NCI-H748 treated with DMSO at 0.1 percent for 48 hours (cell line): ENCODE results near the gene NECTIN1.

Source experiments
- DNase-seq: peaks from one replicate; lab custom pipeline; 2025; lab: John Stamatoyannopoulos, UW

NECTIN1 gene

GRCh38 chr11:119671051-119671450 lies 57.9 kb downstream of the NECTIN1 start:
- DNase-seq, result no peak

DNA sequence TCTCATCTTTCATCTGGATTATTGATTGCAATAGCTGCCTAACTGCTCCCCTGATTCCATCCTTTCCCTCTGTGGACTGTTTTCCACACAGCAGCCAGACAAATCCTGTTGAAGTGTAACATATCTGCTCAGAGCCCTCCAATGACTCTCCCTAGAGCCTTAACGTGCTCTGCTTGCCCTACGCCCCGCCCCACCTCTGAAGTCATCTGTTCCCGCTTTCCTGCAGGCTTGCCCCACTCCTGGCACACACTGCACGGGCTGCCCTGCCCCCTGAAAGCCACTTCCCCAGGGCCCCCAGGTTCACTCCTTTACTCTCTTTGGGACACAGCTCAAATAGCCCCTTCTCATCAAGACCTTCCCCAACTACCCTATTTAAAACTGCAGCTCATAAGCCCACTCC lies 59.5 kb downstream of the NECTIN1 start:
- DNase-seq, result no peak

DNA sequence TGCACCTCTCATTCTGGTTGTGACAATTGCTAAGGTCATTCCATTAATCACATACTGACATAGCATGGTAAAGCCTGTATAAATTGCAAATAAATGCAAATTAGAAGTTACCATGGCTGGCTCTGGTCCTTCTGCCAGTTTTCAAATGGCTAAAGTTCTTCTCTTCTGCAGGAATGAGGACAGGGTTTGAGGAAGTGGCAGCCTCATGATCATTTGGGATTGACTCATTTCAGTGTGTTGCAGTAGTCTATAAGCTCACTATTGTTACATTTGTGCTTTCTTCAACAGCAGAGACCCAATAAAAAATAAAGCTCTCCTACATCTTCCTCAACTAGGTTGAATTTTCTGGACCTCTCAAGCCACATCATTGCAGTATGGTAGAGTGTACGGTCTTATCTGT lies 60.3 kb downstream of the NECTIN1 start:
- DNase-seq, result no peak

- peak; percentile 10 for DNase-seq
These were observed 62.4 kb downstream of the NECTIN1 start for GRCh38 chr11:119666463-119667131.

- no peak for DNase-seq
These were observed 62.9 kb downstream of the NECTIN1 start for GRCh38 chr11:119666061-119666460.

GRCh38 chr11:119664701-119665420 lies 64.1 kb downstream of the NECTIN1 start:
- no peak for DNase-seq

GRCh38 chr11:119664063-119664572 lies 64.9 kb downstream of the NECTIN1 start:
- no peak for DNase-seq

GRCh38 chr11:119663279-119663678 lies 65.7 kb downstream of the NECTIN1 start:
- DNase-seq, result no peak

DNA sequence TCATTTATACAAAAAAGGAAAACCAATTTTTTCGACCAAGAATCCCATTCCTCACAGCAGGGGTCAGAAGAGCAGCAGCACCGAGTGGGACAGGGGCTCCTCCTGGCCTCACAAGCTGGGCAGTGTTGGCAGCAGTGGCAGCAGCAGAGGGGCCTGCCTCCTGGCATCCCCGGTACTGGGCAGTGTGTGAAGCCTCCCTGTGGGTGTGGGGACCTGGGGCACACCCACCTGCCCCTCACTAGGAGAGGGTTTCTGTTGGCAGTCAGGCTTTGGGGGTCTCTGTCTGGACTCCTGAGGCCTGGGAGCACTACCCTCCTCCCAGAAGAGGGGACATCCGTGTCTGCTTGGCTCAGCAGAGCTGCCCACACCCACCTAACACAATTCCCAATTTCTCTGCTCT lies 67.8 kb downstream of the NECTIN1 start:
- no peak for DNase-seq

DNA sequence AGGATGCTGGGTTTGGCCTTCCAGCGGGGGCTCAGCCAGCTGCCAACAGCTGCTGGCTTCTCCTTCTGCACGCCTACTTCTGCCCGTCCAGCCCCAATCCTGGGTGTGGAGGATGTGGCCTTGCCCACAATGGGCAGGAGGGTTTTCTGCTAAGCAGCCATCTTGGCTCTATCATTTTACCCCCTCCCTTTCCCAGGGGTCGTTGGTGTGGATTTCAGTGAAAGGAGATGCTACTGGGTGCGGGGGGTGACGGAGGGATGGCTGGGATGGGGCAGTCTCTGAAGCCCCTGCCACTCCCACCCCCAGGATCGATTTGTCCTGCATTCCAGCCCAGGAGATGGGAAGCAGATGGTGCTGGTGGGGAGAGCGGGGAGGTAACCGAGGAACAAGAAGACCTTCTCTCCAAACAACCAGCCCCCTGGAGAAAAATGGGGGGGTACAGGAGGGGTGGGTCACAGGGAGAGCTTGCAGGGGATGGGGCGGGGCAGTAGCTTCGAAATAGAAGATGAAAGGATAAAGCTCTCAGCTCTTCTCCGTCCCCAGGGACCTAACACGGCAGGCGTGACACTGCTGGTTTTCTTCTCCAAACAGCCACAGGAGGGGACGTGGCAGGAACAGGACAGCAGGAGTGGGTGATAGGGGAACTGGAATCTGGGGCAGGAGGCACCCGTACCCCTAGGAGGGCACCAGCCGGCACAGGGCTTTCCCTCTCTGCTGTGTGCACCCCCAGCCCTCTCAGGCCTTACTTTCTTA lies 68.9 kb downstream of the NECTIN1 start:
- DNase-seq, result no peak

DNA sequence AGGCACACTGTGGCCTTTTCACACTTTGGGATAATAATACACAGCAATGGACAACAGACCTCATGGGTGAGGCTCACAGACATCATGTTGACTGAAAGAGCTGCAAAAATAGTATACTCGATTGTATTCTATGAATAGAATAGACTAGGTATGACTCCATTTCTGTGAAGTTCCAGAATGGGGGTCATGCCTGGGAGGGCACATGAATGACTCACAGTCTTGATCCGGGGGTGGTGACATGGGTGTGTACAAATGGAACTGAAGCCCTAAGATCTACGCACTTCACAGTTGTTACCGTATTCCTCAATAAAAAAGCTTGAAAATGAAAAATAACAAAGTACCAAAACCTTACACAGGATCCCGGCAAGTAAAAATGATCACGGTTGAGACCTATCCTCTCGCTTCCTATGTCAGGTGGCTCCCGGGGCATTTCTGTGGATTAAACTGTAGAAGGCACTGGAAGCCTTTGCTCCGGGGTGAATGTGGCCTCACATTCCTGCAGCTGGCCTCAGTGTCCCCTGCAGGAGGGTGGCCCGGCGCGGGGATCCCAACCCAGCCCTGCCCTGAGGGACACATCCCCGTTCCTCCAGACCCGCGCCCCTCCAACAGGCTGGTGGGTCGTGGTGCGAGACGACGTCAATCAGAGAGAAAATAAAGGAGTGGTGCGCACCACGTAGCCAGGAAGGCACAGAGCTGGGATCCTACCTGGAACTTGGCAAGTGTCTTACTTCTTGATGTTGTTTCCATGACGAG lies 75.9 kb downstream of the NECTIN1 start:
- no peak for DNase-seq

DNA sequence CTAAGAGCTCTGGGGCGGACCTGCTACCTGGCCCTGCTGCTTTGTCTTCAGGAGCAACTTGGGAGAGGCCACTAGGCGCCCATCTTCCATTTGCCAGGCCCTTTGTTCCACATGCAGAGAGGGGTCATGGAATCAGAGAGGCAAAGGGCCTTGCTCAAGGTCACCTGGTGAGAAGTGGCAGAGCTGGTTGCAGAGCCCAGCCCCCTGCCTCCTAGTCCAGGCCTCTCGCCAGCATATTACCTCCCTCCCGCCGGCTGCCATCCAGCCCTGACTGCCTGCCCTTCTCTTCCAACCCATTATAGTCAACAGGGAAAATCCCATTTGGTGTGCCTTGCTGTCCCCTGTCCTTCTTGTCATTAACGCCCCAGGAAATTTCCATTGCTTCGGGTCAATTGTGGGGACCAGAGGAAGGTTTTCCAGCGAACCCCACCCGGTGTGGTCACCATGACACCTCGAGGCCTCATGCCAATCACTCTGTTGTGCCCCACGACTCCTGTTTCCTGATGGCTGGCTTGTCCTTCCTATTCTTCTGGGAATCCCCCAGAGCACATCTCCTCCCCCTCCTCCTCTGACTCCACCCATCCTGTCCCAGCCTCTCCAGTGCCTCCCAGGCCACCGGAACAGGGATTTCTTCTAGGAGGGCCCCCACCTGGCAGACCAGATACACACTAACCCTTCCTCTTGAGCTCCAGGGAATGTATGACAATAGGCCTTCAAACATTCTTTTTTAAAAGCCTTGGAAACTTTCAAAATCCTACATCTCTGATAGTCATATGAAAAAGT lies 77.0 kb downstream of the NECTIN1 start:
- DNase-seq, result no peak

GRCh38 chr11:119650251-119650650 lies 78.7 kb downstream of the NECTIN1 start:
- no peak for DNase-seq

GRCh38 chr11:119647254-119647653 lies 81.7 kb downstream of the NECTIN1 start:
- DNase-seq, result no peak

DNA sequence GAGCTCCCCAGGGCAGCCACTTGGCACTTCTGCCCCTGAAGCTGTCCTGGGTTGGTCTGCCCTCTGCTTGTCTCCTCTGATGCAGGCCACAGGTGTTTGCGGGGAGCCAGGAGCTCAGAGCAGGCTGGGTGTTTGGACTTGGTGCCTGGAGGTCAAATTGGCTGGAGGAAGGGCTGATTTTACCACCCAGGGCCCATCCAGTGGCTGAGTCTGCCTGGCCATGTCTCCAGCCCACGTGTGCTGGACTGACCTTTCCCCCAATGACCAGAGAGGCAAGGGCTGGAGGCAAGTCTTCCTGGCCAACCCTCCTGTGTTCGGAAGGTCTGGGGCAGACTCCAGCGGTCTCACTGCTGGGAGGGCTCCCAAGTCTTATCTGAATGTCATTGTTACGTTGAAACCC lies 84.0 kb downstream of the NECTIN1 start:
- DNase-seq, result no peak

DNA sequence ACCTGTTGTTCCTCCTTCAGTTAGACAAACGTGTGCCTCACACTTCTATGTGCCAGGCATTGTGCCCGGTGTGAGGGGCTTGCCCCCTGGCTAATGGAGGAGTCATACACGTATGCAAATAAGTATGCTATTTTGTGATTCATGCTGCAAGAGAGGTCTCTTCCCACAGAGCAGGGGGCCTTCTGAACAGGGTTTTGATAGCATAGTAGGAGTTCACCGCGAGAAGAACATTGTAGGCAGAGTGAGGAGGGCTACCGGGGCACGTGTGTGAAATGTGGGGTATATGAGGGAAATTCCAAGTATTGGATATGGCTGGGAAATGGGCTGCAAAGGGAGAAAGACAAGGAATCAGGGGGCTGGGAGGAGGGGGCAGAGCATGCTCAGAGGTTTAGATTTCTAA lies 84.5 kb downstream of the NECTIN1 start:
- no peak for DNase-seq

DNA sequence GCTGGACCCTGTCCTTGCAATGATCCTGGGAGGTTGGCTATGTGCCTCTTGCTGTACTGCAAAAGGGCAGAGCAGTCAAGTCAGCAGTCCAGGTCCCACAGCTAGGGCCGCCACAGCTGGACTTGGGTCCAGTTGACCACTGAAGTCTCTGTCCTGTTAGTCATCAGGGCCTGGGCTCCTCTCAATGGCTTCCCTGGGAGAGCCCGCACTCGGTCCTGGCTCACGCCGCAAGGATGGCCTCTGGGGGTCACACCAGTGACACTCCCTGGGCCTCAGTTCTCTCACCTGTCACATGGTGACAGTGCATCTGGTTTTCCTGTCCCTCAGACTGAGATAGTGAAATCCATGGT lies 85.1 kb downstream of the NECTIN1 start:
- no peak for DNase-seq

DNA sequence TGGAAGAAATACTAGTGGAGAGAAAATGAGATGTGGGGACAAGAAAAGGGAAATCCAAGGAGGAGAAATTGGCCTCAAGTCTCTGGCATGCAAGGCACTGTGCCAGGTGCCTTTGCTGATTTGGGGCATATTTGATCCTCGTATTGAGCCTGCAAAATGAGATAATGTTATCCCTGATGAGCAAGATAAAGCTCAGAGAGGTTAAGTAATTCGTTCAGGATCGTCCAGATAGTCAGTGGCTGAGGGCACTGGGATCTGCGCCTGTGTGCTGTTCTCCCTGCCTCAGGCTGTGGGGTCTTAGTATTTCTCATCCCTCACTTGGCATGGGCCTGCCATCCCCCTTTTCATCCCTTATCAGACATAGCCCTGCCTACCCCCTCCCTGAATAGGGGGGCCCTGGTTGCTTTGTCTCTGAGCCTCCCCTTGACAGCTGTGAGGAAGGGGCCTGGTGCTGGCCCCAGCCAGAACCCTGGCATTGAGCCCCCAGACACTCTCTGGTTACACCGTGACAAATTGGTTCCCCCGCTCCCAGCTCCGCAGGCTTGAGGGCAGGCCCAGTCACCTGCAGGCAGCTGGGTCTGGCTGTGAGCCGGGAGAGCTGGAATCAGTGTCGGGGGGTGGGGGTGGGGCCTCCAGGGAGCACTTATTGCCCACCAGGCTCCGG lies 85.7 kb downstream of the NECTIN1 start:
- DNase-seq, result no peak

GRCh38 chr11:119641983-119642745 lies 86.8 kb downstream of the NECTIN1 start:
- DNase-seq, result peak; percentile 4

GRCh38 chr11:119640541-119640940 lies 88.5 kb downstream of the NECTIN1 start:
- DNase-seq, result no peak
